ENCODE results near the gene TAMALIN.

Gene TAMALIN

GRCh38 chr12:52007158-52007921 lies 594 bp downstream of the TAMALIN start:
- Histone ChIP-seq H3K9me3 (no peaks in the 10 kb centered on the region), H3K27me3 (no peaks in the 10 kb centered on the region), H3K36me3 (no peaks in the 10 kb centered on the region; the same call in 1 of the 2 replicates), H3K4me1 (peaks cover 28% of the 10 kb centered on the region), H3K4me3 (ENCODE audit: low read depth, low read length) (peak overlapping the region; percentile 59)
- no peak for TF ChIP-seq CTCF (IDR thresholded peaks at IDR 0.05; ENCODE audit: low read depth, low read length)
- DNase-seq, result no peak

GRCh38 chr12:52007982-52008510 lies 1.3 kb downstream of the TAMALIN start:
- Histone ChIP-seq H3K36me3 (no peaks in the 10 kb centered on the region; the same call in 1 of the 2 replicates), H3K4me3 (ENCODE audit: low read depth, low read length) (no peak overlapping the region), H3K27me3 (no peaks in the 10 kb centered on the region), H3K9me3 (no peaks in the 10 kb centered on the region), H3K4me1 (peaks cover 28% of the 10 kb centered on the region)
- no peak for TF ChIP-seq CTCF (IDR thresholded peaks at IDR 0.05; ENCODE audit: low read depth, low read length)
- no peak for DNase-seq

- H3K27me3 ChIP-seq, result no peaks in the 10 kb centered on the region
- no peaks in the 10 kb centered on the region for H3K9me3 ChIP-seq
- TF ChIP-seq CTCF (IDR thresholded peaks at IDR 0.05; ENCODE audit: low read depth, low read length), result no peak
- no peaks in the 10 kb centered on the region; the same call in none of the 2 replicates for H3K36me3 ChIP-seq
- DNase-seq, result no peak
- H3K4me3 ChIP-seq (ENCODE audit: low read depth, low read length), result no peak overlapping the region
- peaks cover 28% of the 10 kb centered on the region for H3K4me1 ChIP-seq
Measured at GRCh38 chr12:52009081-52009751, 2.5 kb downstream of the TAMALIN start.

GRCh38 chr12:52010152-52010622 lies 3.4 kb downstream of the TAMALIN start:
- Histone ChIP-seq H3K4me1 (peaks cover 28% of the 10 kb centered on the region), H3K9me3 (no peaks in the 10 kb centered on the region), H3K36me3 (no peaks in the 10 kb centered on the region; the same call in none of the 2 replicates), H3K4me3 (ENCODE audit: low read depth, low read length) (peak overlapping the region; percentile 28), H3K27me3 (no peaks in the 10 kb centered on the region)
- peak; percentile 94 for DNase-seq
- no peak for TF ChIP-seq CTCF (IDR thresholded peaks at IDR 0.05; ENCODE audit: low read depth, low read length)

GRCh38 chr12:52010692-52011601 lies 4.2 kb downstream of the TAMALIN start:
- peak overlapping the region; percentile 28 for H3K4me3 ChIP-seq (ENCODE audit: low read depth, low read length)
- DNase-seq, result peak; percentile 79
- H3K9me3 ChIP-seq, result no peaks in the 10 kb centered on the region
- TF ChIP-seq CTCF (IDR thresholded peaks at IDR 0.05; ENCODE audit: low read depth, low read length), result no peak
- no peaks in the 10 kb centered on the region; the same call in none of the 2 replicates for H3K36me3 ChIP-seq
- no peaks in the 10 kb centered on the region for H3K27me3 ChIP-seq
- peaks cover 25% of the 10 kb centered on the region for H3K4me1 ChIP-seq

All from BE2C (cell line).